ENCODE measurements around the gene LYPD3.
A peak's percentile ranks its signal among the peaks of the same experiment; 100 is the strongest.

GRCh38 chr19:43474986-43475705, 9.7 kb upstream of the LYPD3 start:
- no peak for TF ChIP-seq CTCF (IDR thresholded peaks at IDR 0.05 in 4 of 5, conservative IDR thresholded peaks at IDR 0.05 in 1 of 5)
- peak; percentile 26 to 50 for TF ChIP-seq POLR2A (IDR thresholded peaks at IDR 0.05)
